Heart right ventricle (tissue), 16 donors: ENCODE results near the gene SYNE3. TPM values are rescaled to one million over a fixed set of nuclear protein-coding genes. Genes with fewer than 3 reads are reported as not detected.

Source experiments
- ATAC-seq, 8 donors: fragments of 200-7000 bp; cut with Tn5 transposase; one replicate each; pipeline ENCODE4 v1.9.1; 2020; ENCODE audit warnings: mild to moderate bottlenecking in 8 of 8, moderate library complexity in 8 of 8, moderate number of reproducible peaks in 1 of 8
- DNase-seq, 2 donors: peaks; one replicate each; pipeline ENCODE4 v3.0.0-alpha.2; 2020
- H3K27ac ChIP-seq, 10 donors: fragments of 200-600 bp; sonication (generic) in 2 of 10; one replicate each; pipeline versions ENCODE4 v1.5.0 to v1.8.0; 2020 to 2022; ENCODE audit warnings: mild to moderate bottlenecking in 3 of 10
- H3K27me3 ChIP-seq, 7 donors: fragments of 200-600 bp; one replicate each; pipeline ENCODE4 v1.8.0; 2021 to 2022; ENCODE audit warnings: mild to moderate bottlenecking in 2 of 7
- H3K36me3 ChIP-seq, 9 donors: fragments of 200-600 bp; sonication (generic) in 1 of 9; one replicate each; pipeline versions ENCODE4 v1.5.0 to v1.8.0; 2020 to 2022; ENCODE audit warnings: mild to moderate bottlenecking in 2 of 9
- H3K4me1 ChIP-seq, 9 donors: fragments of 200-600 bp; sonication (generic) in 1 of 9; one replicate each; pipeline versions ENCODE4 v1.5.0 to v1.8.0; 2020 to 2022; ENCODE audit warnings: mild to moderate bottlenecking in 4 of 9
- H3K4me3 ChIP-seq, 10 donors: fragments of 200-600 bp; sonication (generic) in 2 of 10; one replicate each; pipeline versions ENCODE4 v1.5.0 to v1.8.0; 2020 to 2022; ENCODE audit warnings: mild to moderate bottlenecking in 7 of 10, moderate library complexity in 2 of 10
- H3K9me3 ChIP-seq, 11 donors: fragments of 200-600 bp in 10 of 11; sonication (generic) in 2 of 11; one replicate each; pipeline versions ENCODE4 v1.5.0 to v1.8.0; 2013 to 2022; ENCODE audit warnings: mild to moderate bottlenecking in 2 of 11, control low read depth in 1 of 11, moderate library complexity in 1 of 11
- WGBS, 2 donors: extraction: QIAGEN DNeasy Blood & Tissue Kit; methylation state at CpG; one replicate each; pipeline ENCODE4 v1.1.7; 2013; ENCODE audit warnings: inconsistent platforms in 1 of 2; 5-methylcytosine and 5-hydroxymethylcytosine counted together
- intact Hi-C, 10 donors: fragments of 100-400 bp; cut with DNase I; formaldehyde crosslinking; loops; one replicate each; pipeline versions ENCODE4 v1.11.1 to v1.14.2; 2022
- polyA plus RNA-seq, 2 donors: library from polyadenylated mRNA; stranded (reverse); fragments of 200-250 nt; gene quantifications; one replicate each; pipeline ENCODE4 v1.2.3, GENCODE V29; 2013
- total RNA-seq, 10 donors: library from RNA; stranded (reverse); fragmentation: NEBNext Ultra II Directional in 3 of 10; extraction: Animal tissue kit (Norgen Biotek cat#: 25700) in 3 of 10; gene quantifications; one replicate each; pipeline versions ENCODE4 v1.2.1 to v1.2.4, GENCODE V29; 2021 to 2023
- TF ChIP-seq, protein P1 (sequence below), 9 donors: fragments of 200-600 bp; sonication (generic) in 2 of 9; IDR thresholded peaks; one replicate each; pipeline versions ENCODE4 v1.5.0 to v1.8.0; 2021 to 2022; ENCODE audit warnings: antibody characterized with exemption in 9 of 9, mild to moderate bottlenecking in 5 of 9, moderate library complexity in 1 of 9
- donor health status: Arrhythmogenic right ventricular cardiomyopathy.
- donor health status: ischemic (EF 13 %, LVEDD 7.1; RV severe dilation, severe dysfunction).
- donor health status: healthy with polysubstance abuse.
- donor health status: DM: no; HTN: yes; CAD: no.
- donor health status: DM: no; HTN: no; CAD: no.
- donor health status: ischemic (EF 25% LVEDD 6.9; RV normal size, moderate dysfunction).
- donor health status: ischemic (EF 25% LVEDD 5.7; RV mildly dilated, moderate dysfunction).
- donor health status: healthy.
- donor health status: DM: yes; HTN: yes; CAD: no.
- donor health status: Ischemic cardiomyopathy.
- donor health status: ischemic (EF 35%, LVEDD 5.7; RV mildly dilated, moderate dysfunction).
- donor health status: nonischemic (EF 11% LVEDD 7.7; RV severe dilation, severe dysfunction).
- donor health status: DM: yes; HTN: yes; CAD: no.
- donor health status: PGD.
- donor health status: ischemic (EF 29% LVEDD 5.4; RV normal size, mild dysfunction).
- donor health status: nonischemic (EF 23%, LVEDD 6.1; RV moderate dilation, normal function).

The SYNE3 gene
- total and polyA plus RNA-seq, 12 donors, result 1.5 to 15.4 (median 8.8) TPM

DNA sequence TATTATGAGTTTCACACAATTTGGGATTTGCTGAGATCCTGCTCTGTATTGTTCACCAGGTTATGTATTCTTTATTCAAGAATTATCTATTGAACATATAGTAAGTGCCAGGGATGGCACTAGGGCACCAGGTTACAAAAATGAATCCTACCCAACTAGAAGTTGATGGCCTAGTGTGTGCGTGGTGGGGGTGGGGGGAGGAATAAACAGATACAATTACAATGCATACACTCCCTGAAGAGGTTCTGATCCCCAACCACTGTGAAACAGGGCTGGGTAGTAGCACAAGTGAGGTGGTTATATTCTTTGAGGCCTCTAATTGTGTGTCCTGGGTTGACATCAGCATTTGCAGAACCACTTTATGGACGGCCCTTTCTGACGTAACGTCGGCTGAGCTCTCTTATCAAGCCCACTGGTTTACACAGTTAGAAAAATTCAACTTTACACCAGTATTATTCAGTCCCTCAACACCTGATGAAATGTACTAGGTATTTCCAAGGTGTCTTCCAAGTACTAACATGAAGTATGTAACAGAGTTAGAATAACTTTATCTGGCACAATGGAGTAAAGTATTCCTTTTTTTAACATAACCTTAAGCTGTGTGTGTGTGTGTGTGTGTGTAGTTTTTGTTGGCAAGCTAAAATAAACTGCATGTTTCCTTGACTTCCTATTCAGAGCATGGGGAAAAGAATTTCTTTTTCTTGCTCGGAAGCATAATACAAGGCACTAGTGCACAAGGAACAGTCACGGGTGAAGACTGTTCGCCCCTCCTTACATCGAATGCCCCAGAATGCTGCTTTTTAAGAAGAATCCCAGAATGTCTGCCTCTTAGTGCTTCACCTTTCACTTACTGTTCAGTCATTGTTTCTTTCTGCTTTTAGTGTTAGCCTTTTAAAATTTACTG, 10.3 kb upstream of the SYNE3 start:
- no peaks in the 10 kb centered on the region for H3K27me3 ChIP-seq
- peaks cover 0 to 13% (median 0%) of the 10 kb centered on the region in 9 donors for H3K36me3 ChIP-seq
- peaks cover 16 to 68% (median 48%) of the 10 kb centered on the region in 9 donors for H3K4me1 ChIP-seq
- TF ChIP-seq, protein P1, sequence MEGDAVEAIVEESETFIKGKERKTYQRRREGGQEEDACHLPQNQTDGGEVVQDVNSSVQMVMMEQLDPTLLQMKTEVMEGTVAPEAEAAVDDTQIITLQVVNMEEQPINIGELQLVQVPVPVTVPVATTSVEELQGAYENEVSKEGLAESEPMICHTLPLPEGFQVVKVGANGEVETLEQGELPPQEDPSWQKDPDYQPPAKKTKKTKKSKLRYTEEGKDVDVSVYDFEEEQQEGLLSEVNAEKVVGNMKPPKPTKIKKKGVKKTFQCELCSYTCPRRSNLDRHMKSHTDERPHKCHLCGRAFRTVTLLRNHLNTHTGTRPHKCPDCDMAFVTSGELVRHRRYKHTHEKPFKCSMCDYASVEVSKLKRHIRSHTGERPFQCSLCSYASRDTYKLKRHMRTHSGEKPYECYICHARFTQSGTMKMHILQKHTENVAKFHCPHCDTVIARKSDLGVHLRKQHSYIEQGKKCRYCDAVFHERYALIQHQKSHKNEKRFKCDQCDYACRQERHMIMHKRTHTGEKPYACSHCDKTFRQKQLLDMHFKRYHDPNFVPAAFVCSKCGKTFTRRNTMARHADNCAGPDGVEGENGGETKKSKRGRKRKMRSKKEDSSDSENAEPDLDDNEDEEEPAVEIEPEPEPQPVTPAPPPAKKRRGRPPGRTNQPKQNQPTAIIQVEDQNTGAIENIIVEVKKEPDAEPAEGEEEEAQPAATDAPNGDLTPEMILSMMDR (IDR thresholded peaks at IDR 0.05), result no peak
- H3K4me3 ChIP-seq, result no peak overlapping the region
- no peak for DNase-seq
- H3K9me3 ChIP-seq, result no peaks in the 10 kb centered on the region
- intact Hi-C loops, result loop anchor here in 6 of 10 donors (1.0 to 5.0 kb wide), 3 partner anchors 84 kb away; no protein-coding TSS in a partner anchor
- peak overlapping the region in 8 of 10 donors; percentile 40 to 75 (median 66) for H3K27ac ChIP-seq
- ATAC-seq, result peak in 6 of 8 donors; percentile 16 to 73 (median 34)
- WGBS, 2 donors, result 46 to 54% methylated on average over 9 of the region's 9 CpGs

DNA sequence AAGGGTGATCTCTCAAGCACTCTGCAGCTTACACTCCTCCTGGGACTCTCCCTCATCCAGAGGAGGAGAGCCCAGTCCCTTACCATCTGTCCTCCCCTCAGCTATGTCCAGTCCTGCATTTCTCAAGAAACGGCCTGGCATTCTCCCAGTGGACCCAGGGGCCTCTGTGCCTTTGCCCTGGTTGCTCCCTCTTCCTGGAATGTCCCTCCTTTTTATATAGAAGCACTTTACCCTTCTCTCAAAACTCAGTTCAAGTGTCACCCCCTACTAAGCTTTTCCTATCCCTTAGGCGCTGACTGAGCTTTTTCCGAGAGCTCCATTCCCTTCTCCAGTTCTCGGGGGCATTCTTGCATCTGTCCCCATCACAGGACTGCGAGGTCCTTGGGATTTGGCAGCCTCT, 9.5 kb upstream of the SYNE3 start:
- H3K4me3 ChIP-seq, result no peak overlapping the region
- no peaks in the 10 kb centered on the region for H3K27me3 ChIP-seq
- ATAC-seq (peak in 1 of 8 donors; percentile 2), DNase-seq (no peak)
- no peaks in the 10 kb centered on the region for H3K9me3 ChIP-seq
- TF ChIP-seq, protein P1 (IDR thresholded peaks at IDR 0.05), result no peak
- intact Hi-C loops, result loop anchor here in 5 of 10 donors (1.0 to 5.0 kb wide), 3 partner anchors 83 to 84 kb away; no protein-coding TSS in a partner anchor
- H3K4me1 ChIP-seq, result peaks cover 13 to 68% (median 41%) of the 10 kb centered on the region in 9 donors
- WGBS, 2 donors, result 69 to 82% methylated on average over 5 of the region's 5 CpGs
- peaks cover 0 to 12% (median 0%) of the 10 kb centered on the region in 9 donors for H3K36me3 ChIP-seq
- peak overlapping the region in 2 of 10 donors; percentile 20 to 73 for H3K27ac ChIP-seq

DNA sequence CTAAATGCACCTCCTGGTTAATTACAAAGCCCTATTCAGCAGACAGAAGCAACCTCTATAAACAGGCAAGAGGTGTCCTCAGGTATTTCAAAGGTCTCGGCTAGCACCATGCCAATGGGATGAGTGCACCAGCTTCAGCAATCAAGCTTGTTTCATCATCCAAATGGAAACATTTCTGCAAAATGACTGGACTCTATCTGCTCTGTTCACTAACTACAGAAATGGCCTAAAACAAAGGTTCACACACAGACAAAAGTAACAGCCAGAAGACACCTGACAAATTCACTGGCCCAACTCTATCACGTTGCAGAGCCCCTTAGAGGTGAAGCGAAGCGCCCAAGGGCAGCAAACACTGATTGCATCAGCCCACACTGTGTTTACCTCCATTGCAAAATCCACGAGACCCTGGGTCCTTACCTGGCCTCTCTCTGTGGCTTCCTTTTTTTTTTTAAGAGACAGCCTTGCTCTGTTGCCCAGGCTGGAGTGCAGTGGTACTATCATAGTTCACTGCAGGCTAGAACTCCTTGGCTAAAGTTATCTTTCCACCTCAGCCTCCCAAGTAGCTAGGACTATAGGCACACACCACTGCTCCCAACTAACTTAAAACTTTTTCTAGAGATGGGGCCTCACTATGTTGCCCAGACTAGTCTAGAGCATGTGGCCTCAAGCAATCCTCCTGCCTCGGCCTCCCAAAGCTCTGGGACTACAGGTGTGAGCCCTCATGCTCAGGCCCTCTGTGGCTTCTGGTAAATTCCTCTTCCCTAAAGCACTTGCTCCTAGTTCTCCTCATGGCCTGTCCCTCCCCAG, 8.5 kb upstream of the SYNE3 start:
- Histone ChIP-seq H3K27ac (peak overlapping the region in 3 of 10 donors; percentile 4 to 79 (median 71)), H3K4me1 (peaks cover 11 to 71% (median 39%) of the 10 kb centered on the region in 9 donors), H3K27me3 (no peaks in the 10 kb centered on the region), H3K4me3 (no peak overlapping the region), H3K36me3 (peaks cover 0 to 7% (median 0%) of the 10 kb centered on the region in 9 donors), H3K9me3 (no peaks in the 10 kb centered on the region)
- 90 to 95% methylated on average over 6 of the region's 6 CpGs for WGBS, 2 donors
- DNase-seq (no peak), ATAC-seq (no peak)
- TF ChIP-seq, protein P1 (IDR thresholded peaks at IDR 0.05), result no peak
- intact Hi-C loops, result loop anchor here in 4 of 10 donors (2.0 to 5.0 kb wide), 3 partner anchors 38 to 83 kb away; no protein-coding TSS in a partner anchor
